ENCODE results near the gene CLCN3.

The CLCN3 gene

DNA sequence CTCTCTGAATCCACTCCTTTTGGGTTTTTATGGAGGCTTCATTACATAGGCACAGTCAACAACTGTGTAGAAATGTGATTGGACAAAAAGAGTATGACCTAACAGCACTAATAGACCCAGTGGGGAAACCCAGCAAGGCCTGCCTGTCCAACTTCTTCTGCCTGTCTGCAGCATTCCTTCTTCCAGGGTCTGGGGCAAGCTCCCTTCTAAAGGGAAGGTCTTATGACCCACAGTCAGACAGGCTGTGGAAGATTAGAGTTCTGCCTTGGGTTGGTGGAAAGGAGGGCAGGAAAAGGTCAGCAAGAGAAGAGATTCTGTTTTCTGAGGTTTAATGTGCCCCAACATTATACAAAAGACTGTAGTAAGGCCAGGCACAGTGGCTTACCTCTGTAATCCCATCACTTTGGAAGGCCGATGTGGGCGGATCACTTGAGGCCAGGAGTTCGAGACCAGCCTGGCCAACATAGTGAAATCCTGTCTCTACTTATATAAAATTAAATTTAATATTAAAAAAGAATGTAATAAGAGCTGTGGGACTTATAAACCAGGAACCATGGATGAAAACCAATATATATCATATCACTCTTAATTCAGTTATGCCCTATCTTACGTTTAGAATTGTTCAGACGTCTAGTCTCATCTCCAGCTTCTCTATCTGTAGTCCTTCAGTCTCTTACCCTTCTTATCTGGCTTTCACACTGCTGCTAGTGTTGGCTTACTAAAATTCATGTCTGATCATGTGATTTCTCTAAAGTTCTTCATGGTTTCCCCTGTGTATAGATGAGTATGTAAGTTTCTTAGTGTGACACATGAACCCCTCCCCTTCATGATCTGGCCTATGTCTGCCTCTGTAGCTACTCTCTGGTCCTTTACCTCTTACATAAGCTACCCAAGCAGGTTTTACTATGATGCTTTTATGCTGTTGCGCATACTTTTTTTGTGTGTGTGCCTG is 6.2 kb downstream of the CLCN3 start:
- H3K4me2 ChIP-seq (ENCODE audit: low read depth, low read length), result no peak overlapping the region
- H4K20me1 ChIP-seq (ENCODE audit: insufficient read depth, low read length), result no peaks in the 10 kb centered on the region
- H2AFZ ChIP-seq (ENCODE audit: low read length), result no peak overlapping the region
- no peaks in the 10 kb centered on the region for H3F3A ChIP-seq (ENCODE audit: insufficient read depth, low read length)
- H3K4me1 ChIP-seq (ENCODE audit: low read length), result peaks cover 7% of the 10 kb centered on the region
- no peak overlapping the region for H3K27ac ChIP-seq (ENCODE audit: low read length)
- no peaks in the 10 kb centered on the region for H3K27me3 ChIP-seq (replicated peaks; ENCODE audit: insufficient read depth, low read length)
- peaks cover 71% of the 10 kb centered on the region for H3K79me2 ChIP-seq (ENCODE audit: low read length)
- no peaks in the 10 kb centered on the region for H3K9me3 ChIP-seq (replicated peaks; ENCODE audit: insufficient read depth, low read length)
- H3K4me3 ChIP-seq (ENCODE audit: low read length), result no peak overlapping the region
- H3K9me2 ChIP-seq (replicated peaks; ENCODE audit: insufficient read depth, low read length), result no peaks in the 10 kb centered on the region
- H3K36me3 ChIP-seq (replicated peaks; ENCODE audit: insufficient read depth, low read length), result no peaks in the 10 kb centered on the region
- no peak overlapping the region for H3K9ac ChIP-seq (ENCODE audit: low read length)
- no peak for DNase-seq
- no peak for TF ChIP-seq EZH2 (optimal IDR thresholded peaks at IDR 0.05; ENCODE audit: low read depth, low read length)
- TF ChIP-seq, protein P1, sequence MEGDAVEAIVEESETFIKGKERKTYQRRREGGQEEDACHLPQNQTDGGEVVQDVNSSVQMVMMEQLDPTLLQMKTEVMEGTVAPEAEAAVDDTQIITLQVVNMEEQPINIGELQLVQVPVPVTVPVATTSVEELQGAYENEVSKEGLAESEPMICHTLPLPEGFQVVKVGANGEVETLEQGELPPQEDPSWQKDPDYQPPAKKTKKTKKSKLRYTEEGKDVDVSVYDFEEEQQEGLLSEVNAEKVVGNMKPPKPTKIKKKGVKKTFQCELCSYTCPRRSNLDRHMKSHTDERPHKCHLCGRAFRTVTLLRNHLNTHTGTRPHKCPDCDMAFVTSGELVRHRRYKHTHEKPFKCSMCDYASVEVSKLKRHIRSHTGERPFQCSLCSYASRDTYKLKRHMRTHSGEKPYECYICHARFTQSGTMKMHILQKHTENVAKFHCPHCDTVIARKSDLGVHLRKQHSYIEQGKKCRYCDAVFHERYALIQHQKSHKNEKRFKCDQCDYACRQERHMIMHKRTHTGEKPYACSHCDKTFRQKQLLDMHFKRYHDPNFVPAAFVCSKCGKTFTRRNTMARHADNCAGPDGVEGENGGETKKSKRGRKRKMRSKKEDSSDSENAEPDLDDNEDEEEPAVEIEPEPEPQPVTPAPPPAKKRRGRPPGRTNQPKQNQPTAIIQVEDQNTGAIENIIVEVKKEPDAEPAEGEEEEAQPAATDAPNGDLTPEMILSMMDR (IDR thresholded peaks at IDR 0.05; ENCODE audit: low read length), result no peak
- TF ChIP-seq EZH2phosphoT487 (IDR thresholded peaks at IDR 0.05; ENCODE audit: low read length), result no peak

DNA sequence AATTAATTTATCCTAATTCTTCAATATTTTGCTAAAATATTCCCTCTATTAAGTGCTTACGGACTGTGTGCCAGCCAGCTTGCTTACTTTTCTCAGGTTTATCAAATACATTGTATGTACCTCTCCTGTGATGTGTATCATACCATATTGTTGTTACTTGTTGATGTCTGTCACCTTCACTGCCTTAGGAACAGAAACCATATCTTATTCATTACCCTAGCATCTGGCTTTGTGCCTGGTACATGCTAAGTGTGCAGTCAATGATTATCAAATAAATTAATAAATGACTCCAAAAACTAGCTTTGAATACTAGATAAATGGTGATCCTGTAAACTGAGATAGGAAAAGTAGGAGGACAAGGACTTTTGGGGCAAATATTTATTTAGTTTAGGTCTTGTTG is 6.9 kb downstream of the CLCN3 start:
- no peak for DNase-seq
- Histone ChIP-seq H3K9ac (ENCODE audit: low read length) (no peak overlapping the region), H3K36me3 (replicated peaks; ENCODE audit: insufficient read depth, low read length) (no peaks in the 10 kb centered on the region), H3K4me1 (ENCODE audit: low read length) (peaks cover under 1% of the 10 kb centered on the region; the same call in 1 of the 2 replicates), H3K9me2 (replicated peaks; ENCODE audit: insufficient read depth, low read length) (no peaks in the 10 kb centered on the region), H3K27ac (ENCODE audit: low read length) (no peak overlapping the region), H3K9me3 (replicated peaks; ENCODE audit: insufficient read depth, low read length) (no peaks in the 10 kb centered on the region), H3K4me2 (ENCODE audit: low read depth, low read length) (no peak overlapping the region), H4K20me1 (ENCODE audit: insufficient read depth, low read length) (no peaks in the 10 kb centered on the region), H2AFZ (ENCODE audit: low read length) (no peak overlapping the region), H3F3A (ENCODE audit: insufficient read depth, low read length) (no peaks in the 10 kb centered on the region), H3K79me2 (ENCODE audit: low read length) (peaks cover 70% of the 10 kb centered on the region), H3K4me3 (ENCODE audit: low read length) (no peak overlapping the region), H3K27me3 (replicated peaks; ENCODE audit: insufficient read depth, low read length) (no peaks in the 10 kb centered on the region)
- TF ChIP-seq EZH2 (optimal IDR thresholded peaks at IDR 0.05; ENCODE audit: low read depth, low read length) (no peak), EZH2phosphoT487 (IDR thresholded peaks at IDR 0.05; ENCODE audit: low read length) (no peak)
- TF ChIP-seq, protein P1 (IDR thresholded peaks at IDR 0.05; ENCODE audit: low read length), result no peak

DNA sequence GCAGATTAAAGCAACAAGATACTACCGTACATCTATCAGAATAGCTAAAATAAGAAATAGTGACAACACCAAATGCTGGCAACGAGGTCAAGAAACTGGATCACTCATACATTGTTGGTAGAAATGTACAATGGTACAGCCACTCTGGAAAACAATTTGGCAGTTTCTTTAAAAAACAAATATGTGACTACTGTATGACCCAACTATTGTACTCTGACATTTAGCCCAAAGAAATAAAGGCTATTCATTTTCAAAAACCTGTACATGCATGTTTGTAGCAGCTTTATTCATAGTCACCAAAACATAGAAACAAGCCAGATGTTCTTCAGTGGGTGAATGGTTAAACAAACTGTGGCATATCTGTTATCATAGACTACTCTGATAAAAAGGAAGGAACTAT is 8.2 kb downstream of the CLCN3 start:
- Histone ChIP-seq H3K4me1 (ENCODE audit: low read length) (no peaks in the 10 kb centered on the region), H3K27me3 (replicated peaks; ENCODE audit: insufficient read depth, low read length) (no peaks in the 10 kb centered on the region), H3K36me3 (replicated peaks; ENCODE audit: insufficient read depth, low read length) (no peaks in the 10 kb centered on the region), H3K9me2 (replicated peaks; ENCODE audit: insufficient read depth, low read length) (no peaks in the 10 kb centered on the region), H3K9me3 (replicated peaks; ENCODE audit: insufficient read depth, low read length) (no peaks in the 10 kb centered on the region), H3K79me2 (ENCODE audit: low read length) (peaks cover 57% of the 10 kb centered on the region), H2AFZ (ENCODE audit: low read length) (no peak overlapping the region), H3K4me2 (ENCODE audit: low read depth, low read length) (no peak overlapping the region), H3K9ac (ENCODE audit: low read length) (no peak overlapping the region), H3K4me3 (ENCODE audit: low read length) (no peak overlapping the region), H3K27ac (ENCODE audit: low read length) (no peak overlapping the region), H4K20me1 (ENCODE audit: insufficient read depth, low read length) (no peaks in the 10 kb centered on the region), H3F3A (ENCODE audit: insufficient read depth, low read length) (no peaks in the 10 kb centered on the region)
- no peak for TF ChIP-seq EZH2phosphoT487 (IDR thresholded peaks at IDR 0.05; ENCODE audit: low read length)
- TF ChIP-seq EZH2 (optimal IDR thresholded peaks at IDR 0.05; ENCODE audit: low read depth, low read length), result no peak
- TF ChIP-seq, protein P1 (IDR thresholded peaks at IDR 0.05; ENCODE audit: low read length), result no peak
- DNase-seq, result no peak
